Glutamatergic neuron (in vitro differentiated cells): ENCODE results near the gene GSS. TPM values are rescaled to one million over a fixed set of nuclear protein-coding genes. Genes with fewer than 3 reads are reported as not detected.

Experiments
- DNase-seq: peaks from one replicate; pipeline ENCODE4 v3.0.0; 2022
- H3K27ac Mint-ChIP-seq: one replicate; pipeline ENCODE4 v1.8.0; 2020; ENCODE audit warnings: mild to moderate bottlenecking, mixed read lengths, inconsistent platforms; ENCODE audit not compliant: unreplicated experiment
- H3K27me3 Mint-ChIP-seq: one replicate; pipeline ENCODE4 v1.8.0; 2020; ENCODE audit warnings: mild to moderate bottlenecking, moderate library complexity, mixed read lengths, inconsistent platforms; ENCODE audit not compliant: unreplicated experiment
- H3K36me3 Mint-ChIP-seq: one replicate; pipeline ENCODE4 v1.8.0; 2020; ENCODE audit warnings: mild to moderate bottlenecking, mixed read lengths, inconsistent platforms; ENCODE audit not compliant: unreplicated experiment
- H3K4me1 Mint-ChIP-seq: one replicate; pipeline ENCODE4 v1.8.0; 2020; ENCODE audit warnings: mild to moderate bottlenecking, low read depth, mixed read lengths, inconsistent platforms; ENCODE audit not compliant: unreplicated experiment
- H3K4me3 Mint-ChIP-seq: one replicate; pipeline ENCODE4 v1.8.0; 2020; ENCODE audit warnings: mild to moderate bottlenecking, mixed read lengths, inconsistent platforms; ENCODE audit not compliant: unreplicated experiment
- H3K9me3 Mint-ChIP-seq: one replicate; pipeline ENCODE4 v1.8.0; 2020; ENCODE audit warnings: mild to moderate bottlenecking, moderate library complexity, mixed read lengths, inconsistent platforms; ENCODE audit not compliant: unreplicated experiment
- total RNA-seq: library from RNA; stranded (reverse); fragmentation: NEBNext Ultra II Directional; extraction: Animal tissue kit (Norgen Biotek cat#: 25700); gene quantifications from one replicate; pipeline ENCODE4 v1.2.1, GENCODE V29; 2021; ENCODE audit not compliant: unreplicated experiment
- TF ChIP-seq, protein P1 (sequence below): fragments of 200-600 bp; sonication (generic); IDR thresholded peaks from one replicate; pipeline ENCODE4 v1.5.0; 2021; ENCODE audit not compliant: partially characterized antibody, unreplicated experiment

Gene GSS
- total RNA-seq, 1 donor from 2014 or later, result 28.2 TPM

DNA sequence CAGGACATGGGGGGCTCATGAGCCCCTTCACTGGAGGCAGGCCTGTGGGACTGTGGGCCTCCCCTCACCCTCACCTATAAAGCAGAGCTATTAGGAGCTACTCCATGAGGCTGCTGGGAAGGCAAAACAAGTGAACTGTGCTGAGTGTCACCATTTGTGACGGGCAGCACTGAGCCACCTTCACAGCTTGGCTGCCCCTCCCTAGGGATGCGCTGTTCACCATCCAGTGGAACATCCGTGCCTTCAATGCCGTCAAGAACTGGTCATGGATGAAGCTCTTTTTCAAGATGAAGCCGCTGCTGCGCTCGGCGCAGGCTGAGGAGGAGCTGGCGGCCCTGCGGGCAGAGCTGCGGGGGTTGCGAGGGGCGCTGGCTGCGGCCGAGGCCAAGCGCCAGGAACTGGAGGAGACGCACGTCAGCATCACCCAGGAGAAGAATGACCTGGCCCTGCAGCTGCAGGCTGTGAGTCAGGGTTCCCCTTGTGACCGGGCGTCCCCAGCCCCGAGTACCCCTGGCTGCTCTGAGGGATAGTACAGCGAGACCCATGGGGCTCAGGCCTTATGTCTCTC, 38.4 kb upstream of the GSS start:
- Mint-ChIP-seq H3K9me3 (peaks cover 3% of the 10 kb centered on the region), H3K4me1 (peaks cover 2% of the 10 kb centered on the region), H3K27ac (no peak overlapping the region), H3K4me3 (no peak overlapping the region), H3K27me3 (peaks cover 3% of the 10 kb centered on the region), H3K36me3 (no peaks in the 10 kb centered on the region)
- TF ChIP-seq, protein P1, sequence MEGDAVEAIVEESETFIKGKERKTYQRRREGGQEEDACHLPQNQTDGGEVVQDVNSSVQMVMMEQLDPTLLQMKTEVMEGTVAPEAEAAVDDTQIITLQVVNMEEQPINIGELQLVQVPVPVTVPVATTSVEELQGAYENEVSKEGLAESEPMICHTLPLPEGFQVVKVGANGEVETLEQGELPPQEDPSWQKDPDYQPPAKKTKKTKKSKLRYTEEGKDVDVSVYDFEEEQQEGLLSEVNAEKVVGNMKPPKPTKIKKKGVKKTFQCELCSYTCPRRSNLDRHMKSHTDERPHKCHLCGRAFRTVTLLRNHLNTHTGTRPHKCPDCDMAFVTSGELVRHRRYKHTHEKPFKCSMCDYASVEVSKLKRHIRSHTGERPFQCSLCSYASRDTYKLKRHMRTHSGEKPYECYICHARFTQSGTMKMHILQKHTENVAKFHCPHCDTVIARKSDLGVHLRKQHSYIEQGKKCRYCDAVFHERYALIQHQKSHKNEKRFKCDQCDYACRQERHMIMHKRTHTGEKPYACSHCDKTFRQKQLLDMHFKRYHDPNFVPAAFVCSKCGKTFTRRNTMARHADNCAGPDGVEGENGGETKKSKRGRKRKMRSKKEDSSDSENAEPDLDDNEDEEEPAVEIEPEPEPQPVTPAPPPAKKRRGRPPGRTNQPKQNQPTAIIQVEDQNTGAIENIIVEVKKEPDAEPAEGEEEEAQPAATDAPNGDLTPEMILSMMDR, result no peak
- no peak for DNase-seq

DNA sequence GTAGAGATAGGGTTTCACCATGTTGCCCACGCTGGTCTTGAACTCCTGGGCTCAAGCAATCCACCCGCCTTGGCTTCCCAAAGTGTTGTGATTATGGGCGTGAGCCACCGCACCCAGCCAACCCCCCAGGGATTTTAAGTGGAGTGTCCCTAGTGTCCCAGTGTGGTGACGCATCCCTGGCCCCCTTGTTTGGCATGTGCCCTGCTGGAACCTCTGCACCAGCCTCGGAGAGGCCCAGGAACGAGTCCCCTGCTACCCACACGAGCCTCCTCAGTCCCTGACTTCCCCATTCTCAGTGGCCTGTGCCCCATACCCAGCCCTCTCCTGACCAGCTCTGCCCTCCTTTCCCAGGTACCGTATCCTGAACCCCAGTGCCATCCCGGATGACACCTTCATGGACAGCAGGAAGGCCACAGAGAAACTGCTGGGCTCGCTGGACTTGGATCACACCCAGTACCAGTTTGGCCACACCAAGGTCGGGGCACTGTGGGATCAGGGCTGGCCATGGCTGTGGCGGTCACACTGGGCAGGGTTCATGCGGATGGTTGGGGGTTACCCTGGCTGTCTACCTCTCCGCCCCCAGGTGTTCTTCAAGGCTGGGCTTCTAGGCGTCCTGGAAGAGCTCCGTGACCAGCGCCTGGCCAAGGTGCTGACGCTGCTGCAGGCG, 37.3 kb upstream of the GSS start:
- Mint-ChIP-seq H3K9me3 (peaks cover 3% of the 10 kb centered on the region), H3K27ac (no peak overlapping the region), H3K4me1 (peaks cover 5% of the 10 kb centered on the region), H3K27me3 (peaks cover 3% of the 10 kb centered on the region), H3K36me3 (no peaks in the 10 kb centered on the region), H3K4me3 (no peak overlapping the region)
- TF ChIP-seq, protein P1, result no peak
- no peak for DNase-seq

DNA sequence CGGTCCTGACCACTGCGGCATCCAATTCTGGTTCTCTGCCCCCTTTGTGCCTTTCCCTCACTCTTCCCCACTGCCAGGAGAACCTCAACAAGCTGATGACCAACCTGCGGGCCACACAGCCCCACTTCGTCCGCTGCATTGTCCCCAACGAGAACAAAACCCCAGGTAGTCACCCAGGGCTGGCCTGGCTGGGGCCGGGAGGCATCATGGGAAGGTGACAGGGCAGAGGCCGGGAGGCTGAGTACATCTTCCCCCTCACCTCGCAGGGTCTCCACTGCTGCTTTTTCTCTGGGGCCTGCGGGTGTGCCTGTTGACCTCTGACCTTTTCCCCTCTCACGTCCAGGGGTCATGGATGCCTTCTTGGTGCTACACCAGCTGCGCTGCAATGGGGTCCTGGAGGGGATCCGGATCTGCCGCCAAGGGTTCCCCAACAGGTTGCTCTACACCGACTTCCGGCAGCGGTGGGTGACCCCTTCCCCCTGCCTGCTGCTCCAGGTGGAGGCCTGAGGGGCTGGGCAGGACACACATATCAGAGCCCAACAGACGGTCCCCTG, 35.1 kb upstream of the GSS start:
- TF ChIP-seq, protein P1, result no peak
- Mint-ChIP-seq H3K4me3 (no peak overlapping the region), H3K36me3 (no peaks in the 10 kb centered on the region), H3K27me3 (peaks cover 6% of the 10 kb centered on the region), H3K4me1 (peaks cover 5% of the 10 kb centered on the region), H3K9me3 (peaks cover 5% of the 10 kb centered on the region), H3K27ac (no peak overlapping the region)
- no peak for DNase-seq

DNA sequence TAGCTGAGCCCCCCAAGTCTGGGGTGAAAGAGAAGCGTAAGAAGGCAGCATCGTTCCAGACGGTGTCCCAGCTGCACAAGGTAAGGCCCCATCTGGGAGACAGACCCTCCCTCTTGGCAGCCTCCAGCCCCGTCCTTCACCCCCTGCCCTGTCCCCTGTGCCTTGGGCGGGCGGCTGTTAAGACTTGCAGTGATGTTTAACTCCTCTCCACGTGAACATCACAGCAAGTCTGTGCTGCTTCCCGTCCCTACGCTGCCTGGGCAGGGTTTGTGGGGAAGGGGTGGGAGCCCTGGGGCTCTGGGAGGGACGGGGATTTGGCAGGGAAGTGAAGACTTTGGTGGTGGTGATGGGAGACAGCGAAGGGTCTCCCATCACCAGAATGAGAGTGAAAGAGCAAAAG, 34.6 kb upstream of the GSS start:
- Mint-ChIP-seq H3K36me3 (no peaks in the 10 kb centered on the region), H3K4me3 (no peak overlapping the region), H3K4me1 (peaks cover 5% of the 10 kb centered on the region), H3K27me3 (peaks cover 8% of the 10 kb centered on the region), H3K9me3 (peaks cover 5% of the 10 kb centered on the region), H3K27ac (no peak overlapping the region)
- TF ChIP-seq, protein P1, result no peak
- DNase-seq, result no peak

DNA sequence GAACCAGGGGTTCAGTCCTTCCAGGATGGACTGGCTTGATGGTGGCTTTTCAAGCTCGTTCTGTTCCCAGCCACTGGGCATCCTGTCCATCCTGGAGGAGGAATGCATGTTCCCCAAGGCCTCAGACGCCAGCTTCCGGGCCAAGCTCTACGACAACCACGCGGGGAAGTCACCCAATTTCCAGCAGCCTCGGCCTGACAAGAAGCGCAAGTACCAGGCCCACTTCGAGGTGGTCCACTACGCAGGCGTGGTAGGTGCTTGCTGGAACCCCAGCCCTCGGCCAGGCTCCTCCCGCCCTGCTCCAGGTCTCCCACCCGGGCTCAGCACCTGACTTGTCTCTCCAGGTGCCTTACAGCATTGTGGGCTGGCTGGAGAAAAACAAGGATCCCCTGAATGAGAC, 34.1 kb upstream of the GSS start:
- Mint-ChIP-seq H3K27me3 (peaks cover 7% of the 10 kb centered on the region), H3K4me1 (peaks cover 5% of the 10 kb centered on the region), H3K4me3 (no peak overlapping the region), H3K27ac (no peak overlapping the region), H3K36me3 (no peaks in the 10 kb centered on the region), H3K9me3 (peaks cover 5% of the 10 kb centered on the region)
- DNase-seq, result no peak
- TF ChIP-seq, protein P1, result no peak
